Upper lobe of left lung (tissue), 4 donors: ENCODE results near the gene APBB1IP.
"Not testable (repeated sequence)": the region's sequence is repeated elsewhere in the genome, so short reads cannot be mapped to it uniquely, and the experiment has no call there.

ENCODE experiments used
- POLR2A ChIP-seq, 4 donors: fragments of 450-650 bp; IDR thresholded peaks; one replicate each; pipeline ENCODE4 v1.5.1; 2016 to 2017; ENCODE audit warnings: antibody characterized with exemption in 4 of 4, mild to moderate bottlenecking in 2 of 4
- TF ChIP-seq, protein P1 (sequence below), 6 experiments: fragments of 450-650 bp in 4 of 6; fragments of 200-600 bp in 2 of 6; sonication (generic) in 2 of 6; IDR thresholded peaks; one replicate each; pipeline ENCODE4 v1.5.1; 2016 to 2019; ENCODE audit warnings: antibody characterized with exemption in 6 of 6

DNA sequence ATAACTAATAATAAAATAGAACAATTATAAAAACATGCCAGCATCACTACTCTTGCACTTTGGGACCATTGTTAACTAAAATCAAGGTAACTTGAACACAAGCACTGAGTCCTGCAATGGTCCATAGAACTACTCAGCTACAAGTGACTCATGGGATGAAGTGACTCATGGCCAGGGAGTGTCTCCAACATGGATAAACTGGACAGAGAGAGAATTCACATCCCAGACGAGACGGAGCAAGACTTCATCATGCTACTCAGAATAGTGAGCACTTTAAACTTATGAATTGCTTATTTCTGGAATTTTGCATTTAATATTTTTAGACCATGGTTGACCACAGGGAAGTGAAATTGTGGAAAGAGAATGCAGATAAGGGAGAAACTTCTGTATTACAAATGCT is 165.1 kb downstream of the APBB1IP start:
- TF ChIP-seq, protein P1, sequence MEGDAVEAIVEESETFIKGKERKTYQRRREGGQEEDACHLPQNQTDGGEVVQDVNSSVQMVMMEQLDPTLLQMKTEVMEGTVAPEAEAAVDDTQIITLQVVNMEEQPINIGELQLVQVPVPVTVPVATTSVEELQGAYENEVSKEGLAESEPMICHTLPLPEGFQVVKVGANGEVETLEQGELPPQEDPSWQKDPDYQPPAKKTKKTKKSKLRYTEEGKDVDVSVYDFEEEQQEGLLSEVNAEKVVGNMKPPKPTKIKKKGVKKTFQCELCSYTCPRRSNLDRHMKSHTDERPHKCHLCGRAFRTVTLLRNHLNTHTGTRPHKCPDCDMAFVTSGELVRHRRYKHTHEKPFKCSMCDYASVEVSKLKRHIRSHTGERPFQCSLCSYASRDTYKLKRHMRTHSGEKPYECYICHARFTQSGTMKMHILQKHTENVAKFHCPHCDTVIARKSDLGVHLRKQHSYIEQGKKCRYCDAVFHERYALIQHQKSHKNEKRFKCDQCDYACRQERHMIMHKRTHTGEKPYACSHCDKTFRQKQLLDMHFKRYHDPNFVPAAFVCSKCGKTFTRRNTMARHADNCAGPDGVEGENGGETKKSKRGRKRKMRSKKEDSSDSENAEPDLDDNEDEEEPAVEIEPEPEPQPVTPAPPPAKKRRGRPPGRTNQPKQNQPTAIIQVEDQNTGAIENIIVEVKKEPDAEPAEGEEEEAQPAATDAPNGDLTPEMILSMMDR (IDR thresholded peaks at IDR 0.05) = not testable (repeated sequence)
- TF ChIP-seq POLR2A (IDR thresholded peaks at IDR 0.05) = not testable (repeated sequence)
